Measurements from ENCODE around the gene C6orf89.

The C6orf89 gene

GRCh38 chr6:36925809-36926208 is 40.1 kb downstream of the C6orf89 start:
- H3K4me3 ChIP-seq (ENCODE audit: low read depth, low read length), result no peak overlapping the region
- TF ChIP-seq, protein P1, sequence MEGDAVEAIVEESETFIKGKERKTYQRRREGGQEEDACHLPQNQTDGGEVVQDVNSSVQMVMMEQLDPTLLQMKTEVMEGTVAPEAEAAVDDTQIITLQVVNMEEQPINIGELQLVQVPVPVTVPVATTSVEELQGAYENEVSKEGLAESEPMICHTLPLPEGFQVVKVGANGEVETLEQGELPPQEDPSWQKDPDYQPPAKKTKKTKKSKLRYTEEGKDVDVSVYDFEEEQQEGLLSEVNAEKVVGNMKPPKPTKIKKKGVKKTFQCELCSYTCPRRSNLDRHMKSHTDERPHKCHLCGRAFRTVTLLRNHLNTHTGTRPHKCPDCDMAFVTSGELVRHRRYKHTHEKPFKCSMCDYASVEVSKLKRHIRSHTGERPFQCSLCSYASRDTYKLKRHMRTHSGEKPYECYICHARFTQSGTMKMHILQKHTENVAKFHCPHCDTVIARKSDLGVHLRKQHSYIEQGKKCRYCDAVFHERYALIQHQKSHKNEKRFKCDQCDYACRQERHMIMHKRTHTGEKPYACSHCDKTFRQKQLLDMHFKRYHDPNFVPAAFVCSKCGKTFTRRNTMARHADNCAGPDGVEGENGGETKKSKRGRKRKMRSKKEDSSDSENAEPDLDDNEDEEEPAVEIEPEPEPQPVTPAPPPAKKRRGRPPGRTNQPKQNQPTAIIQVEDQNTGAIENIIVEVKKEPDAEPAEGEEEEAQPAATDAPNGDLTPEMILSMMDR (IDR thresholded peaks at IDR 0.05; ENCODE audit: borderline replicate concordance, insufficient read depth, low read depth, low read length), result no peak

DNA sequence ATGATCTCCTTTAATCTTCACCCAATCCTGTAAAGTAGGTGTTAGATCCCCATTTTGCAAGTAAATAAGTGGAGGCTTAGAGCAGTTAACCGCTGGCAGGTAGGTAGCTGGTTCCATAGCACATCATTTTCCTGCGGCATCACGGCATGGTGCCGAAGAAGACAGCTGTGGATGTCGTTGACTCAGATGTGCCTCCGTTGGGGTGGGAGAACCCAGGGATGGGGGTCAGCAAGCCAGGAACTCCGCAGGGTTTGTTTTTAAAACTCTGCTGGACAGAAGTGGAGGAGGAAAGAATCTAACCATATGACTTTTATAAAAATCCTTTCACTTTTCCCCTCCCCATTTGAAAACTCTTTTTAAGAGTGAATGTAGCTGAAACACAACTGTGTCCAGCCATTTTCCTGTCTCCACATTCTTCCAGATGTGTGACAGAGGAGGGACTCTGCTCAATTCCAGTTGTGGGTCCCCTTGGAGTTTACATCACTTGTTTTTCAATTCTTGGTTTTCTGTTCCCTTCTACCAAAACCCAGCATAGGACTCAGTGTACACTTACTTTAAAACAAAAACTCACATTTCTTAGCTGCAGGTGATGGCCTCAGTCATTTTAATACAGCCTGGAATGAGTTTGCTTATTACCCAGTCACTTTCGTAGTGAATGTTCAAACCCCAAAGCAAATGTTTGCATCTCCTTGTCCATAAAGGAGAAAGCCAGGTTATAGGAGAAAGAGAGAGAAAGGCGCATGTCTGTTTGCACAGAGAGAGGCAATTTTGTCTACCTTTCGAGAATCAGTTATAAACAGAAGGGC is 41.2 kb downstream of the C6orf89 start:
- H3K4me3 ChIP-seq (ENCODE audit: low read depth, low read length), result no peak overlapping the region
- TF ChIP-seq, protein P1 (IDR thresholded peaks at IDR 0.05; ENCODE audit: borderline replicate concordance, insufficient read depth, low read depth, low read length), result no peak

- no peak overlapping the region for H3K4me3 ChIP-seq (ENCODE audit: low read depth, low read length)
- TF ChIP-seq, protein P1 (IDR thresholded peaks at IDR 0.05; ENCODE audit: borderline replicate concordance, insufficient read depth, low read depth, low read length), result no peak
Observed at GRCh38 chr6:36927691-36928546, 42.2 kb downstream of the C6orf89 start.

DNA sequence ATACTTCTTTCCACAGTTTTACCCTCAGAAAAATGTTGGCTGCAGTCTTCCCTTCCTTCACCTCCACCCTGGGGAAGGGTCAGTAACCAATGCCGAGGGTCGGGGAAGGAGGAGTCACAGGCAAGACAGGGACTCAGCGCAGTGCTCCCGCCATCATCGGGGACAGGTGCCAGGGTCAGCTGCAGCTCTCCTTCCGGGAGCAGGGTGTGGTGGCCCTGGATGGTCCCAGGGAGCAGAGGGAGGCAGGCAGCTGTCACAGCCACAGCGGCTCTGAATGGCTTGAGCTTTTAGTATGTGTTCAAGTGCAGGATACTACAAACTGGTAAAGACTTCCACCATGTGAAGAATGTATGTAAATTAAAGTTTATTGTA is 42.8 kb downstream of the C6orf89 start:
- no peak overlapping the region for H3K4me3 ChIP-seq (ENCODE audit: low read depth, low read length)
- TF ChIP-seq, protein P1 (IDR thresholded peaks at IDR 0.05; ENCODE audit: borderline replicate concordance, insufficient read depth, low read depth, low read length), result no peak

- no peak overlapping the region for H3K4me3 ChIP-seq (ENCODE audit: low read depth, low read length)
- TF ChIP-seq, protein P1 (IDR thresholded peaks at IDR 0.05; ENCODE audit: borderline replicate concordance, insufficient read depth, low read depth, low read length), result no peak
Observed at GRCh38 chr6:36929152-36929551, 43.4 kb downstream of the C6orf89 start.

- TF ChIP-seq, protein P1 (IDR thresholded peaks at IDR 0.05; ENCODE audit: borderline replicate concordance, insufficient read depth, low read depth, low read length), result no peak
- H3K4me3 ChIP-seq (ENCODE audit: low read depth, low read length), result no peak overlapping the region
Observed at GRCh38 chr6:36929607-36930006, 43.9 kb downstream of the C6orf89 start.
